Measurements from ENCODE around the gene CBLC. TPM values are rescaled to one million over a fixed set of nuclear protein-coding genes. Genes with fewer than 3 reads are reported as not detected.

The CBLC gene
- total and polyA plus RNA-seq, 2 experiments from 2014 or later, result not detected

DNA sequence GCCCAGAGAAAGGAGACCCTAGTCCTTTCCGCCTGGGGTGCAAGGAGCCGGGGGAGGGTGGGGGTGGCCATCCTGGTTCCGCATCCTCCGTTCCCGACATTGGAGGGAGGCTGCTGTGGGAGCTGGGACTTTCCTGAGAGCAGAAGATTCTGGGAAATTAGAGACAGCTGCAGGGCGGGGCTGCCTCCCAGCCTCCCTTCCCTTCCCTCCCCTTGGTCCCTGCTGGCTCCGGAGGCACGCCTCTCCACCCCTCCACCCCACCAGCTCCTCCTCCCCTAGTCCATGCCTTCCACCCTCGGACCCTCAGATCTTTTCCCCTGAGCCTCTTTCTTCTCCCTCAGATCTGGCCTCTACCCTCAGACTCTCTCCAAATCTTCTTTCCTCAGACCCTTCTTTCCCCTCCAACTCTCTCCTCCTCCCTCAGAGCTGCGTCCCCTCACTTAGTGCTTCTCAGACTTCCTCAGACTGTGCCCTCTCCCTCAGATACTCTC is 32.3 kb upstream of the CBLC start:
- peak overlapping the region; percentile 83 for H3K27ac ChIP-seq
- peak overlapping the region; percentile 59 for H3K4me2 ChIP-seq (ENCODE audit: unreplicated experiment)
- TF ChIP-seq EZH2phosphoT487 (IDR thresholded peaks at IDR 0.05; ENCODE audit: insufficient read depth, low read depth), result no peak
- peaks cover 16% of the 10 kb centered on the region for H3K79me2 ChIP-seq (ENCODE audit: insufficient read depth)
- no peaks in the 10 kb centered on the region for H3K36me3 ChIP-seq (ENCODE audit: low read depth)
- H3K9ac ChIP-seq, result peak overlapping the region; percentile 74
- in situ Hi-C loops (cut with MboI), result no loop called here
- no peaks in the 10 kb centered on the region for H3K9me3 ChIP-seq (ENCODE audit: low read depth)
- peak; percentile 87 for DNase-seq
- H3K9me2 ChIP-seq (ENCODE audit: insufficient read depth), result no peaks in the 10 kb centered on the region
- WGBS, 2 experiments (ENCODE audit: low coverage in 1 of 2, low lambda C conversion rate in 2 of 2, missing lambda C conversion rate in 2 of 2), result 11 to 24% methylated on average over 3 to 10 of the region's 10 CpGs
- no peaks in the 10 kb centered on the region for H3K27me3 ChIP-seq (replicated peaks; ENCODE audit: insufficient read depth)
- peaks cover 18% of the 10 kb centered on the region for H3F3A ChIP-seq (ENCODE audit: insufficient read depth)
- no peak overlapping the region; the same call in 1 of the 2 replicates for H3K4me3 ChIP-seq
- no peaks in the 10 kb centered on the region for H4K20me1 ChIP-seq (ENCODE audit: insufficient read depth)
- H3K4me1 ChIP-seq (ENCODE audit: insufficient read depth), result peaks cover 40% of the 10 kb centered on the region
- 0 out of 2 replicates have a peak overlapping the region, but pooled peaks have one; percentile 34 for H2AFZ ChIP-seq

DNA sequence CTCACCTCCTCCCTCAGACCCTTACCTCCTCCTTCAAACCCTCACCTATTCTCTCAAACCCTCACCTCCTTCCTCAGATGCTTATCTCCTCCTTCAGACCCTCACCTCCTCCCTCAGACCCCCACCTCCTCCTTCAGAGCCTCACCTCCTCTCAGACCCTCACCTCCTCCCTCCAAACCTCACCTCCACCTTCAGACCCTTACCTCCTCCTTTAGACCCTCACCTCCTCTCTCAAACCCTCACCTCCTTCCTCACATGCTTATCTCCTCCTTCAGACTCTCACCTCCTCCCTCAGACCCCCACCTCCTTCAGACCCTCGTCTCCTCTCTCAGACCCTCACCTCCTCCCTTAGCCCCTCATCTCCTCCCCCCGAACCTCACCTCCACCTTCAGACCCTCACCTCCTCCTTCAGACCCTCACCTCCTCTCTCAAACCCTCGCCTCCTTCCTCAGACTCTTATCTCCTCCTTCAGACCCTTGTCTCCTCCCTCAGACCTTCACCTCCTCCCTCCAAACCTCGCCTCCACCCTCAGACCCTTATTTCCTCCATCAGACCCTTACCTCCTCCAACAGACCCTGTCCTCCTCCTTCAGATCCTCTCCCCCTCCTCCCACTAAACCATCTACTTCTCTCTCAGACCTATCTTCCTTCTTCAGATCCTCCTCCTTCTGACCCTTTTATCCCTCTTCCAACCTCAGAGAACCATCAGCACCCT is 31.6 kb upstream of the CBLC start:
- Histone ChIP-seq H3K9ac (peak overlapping the region; percentile 74), H3K4me2 (ENCODE audit: unreplicated experiment) (no peak overlapping the region), H3K27ac (0 out of 2 replicates have a peak overlapping the region, but pooled peaks have one; percentile 83)

DNA sequence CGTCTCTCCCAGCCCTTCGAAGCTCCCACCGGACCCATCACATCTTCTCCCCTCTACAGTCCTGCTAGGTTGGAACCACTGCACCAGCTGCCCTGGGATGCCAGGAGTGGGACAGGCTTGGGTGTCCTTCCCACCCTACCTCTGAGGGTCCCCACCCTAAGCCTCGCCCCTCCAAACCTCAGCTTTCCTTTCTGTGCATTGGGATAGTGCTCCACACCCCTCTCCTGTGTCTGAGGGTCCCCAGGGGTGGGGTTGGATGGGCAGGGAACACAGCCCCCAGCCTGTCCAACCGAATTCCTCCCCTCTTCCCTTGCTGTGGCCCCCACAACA is 31.1 kb upstream of the CBLC start:
- H3K4me1 ChIP-seq (ENCODE audit: insufficient read depth), result peaks cover 42% of the 10 kb centered on the region
- H3K9me2 ChIP-seq (ENCODE audit: insufficient read depth), result no peaks in the 10 kb centered on the region
- H3K4me2 ChIP-seq (ENCODE audit: unreplicated experiment), result peak overlapping the region; percentile 52
- H3K79me2 ChIP-seq (ENCODE audit: insufficient read depth), result peaks cover 28% of the 10 kb centered on the region
- peak overlapping the region; percentile 59 for H3K9ac ChIP-seq
- H3K4me3 ChIP-seq, result no peak overlapping the region
- peaks cover 4% of the 10 kb centered on the region; the same call in 1 of the 2 replicates for H3K36me3 ChIP-seq (ENCODE audit: low read depth)
- H4K20me1 ChIP-seq (ENCODE audit: insufficient read depth), result no peaks in the 10 kb centered on the region
- H2AFZ ChIP-seq, result no peak overlapping the region
- H3K27ac ChIP-seq, result no peak overlapping the region
- in situ Hi-C loops (cut with MboI), result no loop called here
- no peaks in the 10 kb centered on the region for H3K9me3 ChIP-seq (ENCODE audit: low read depth)
- TF ChIP-seq EZH2phosphoT487 (IDR thresholded peaks at IDR 0.05; ENCODE audit: insufficient read depth, low read depth) (no peak), EZH2 (IDR thresholded peaks at IDR 0.05; ENCODE audit: insufficient read depth, poor library complexity, severe bottlenecking) (no peak)
- peaks cover 18% of the 10 kb centered on the region for H3F3A ChIP-seq (ENCODE audit: insufficient read depth)
- no peak for DNase-seq
- H3K27me3 ChIP-seq (replicated peaks; ENCODE audit: insufficient read depth), result no peaks in the 10 kb centered on the region
- 89 to 94% methylated on average over 4 to 5 of the region's 5 CpGs for WGBS, 2 experiments (ENCODE audit: low coverage in 1 of 2, low lambda C conversion rate in 2 of 2, missing lambda C conversion rate in 2 of 2)

More for the DNA sequence above, 31.6 kb upstream of the CBLC start:
- WGBS, 2 experiments (ENCODE audit: low coverage in 1 of 2, low lambda C conversion rate in 2 of 2, missing lambda C conversion rate in 2 of 2), result 72 to 86% methylated on average over 3 to 4 of the region's 4 CpGs
- no peak overlapping the region for H3K4me3 ChIP-seq
- in situ Hi-C loops (cut with MboI), result no loop called here
- H3K27me3 ChIP-seq (replicated peaks; ENCODE audit: insufficient read depth), result no peaks in the 10 kb centered on the region
- H4K20me1 ChIP-seq (ENCODE audit: insufficient read depth), result no peaks in the 10 kb centered on the region
- H3K9me2 ChIP-seq (ENCODE audit: insufficient read depth), result no peaks in the 10 kb centered on the region
- peaks cover 18% of the 10 kb centered on the region for H3F3A ChIP-seq (ENCODE audit: insufficient read depth)
- no peaks in the 10 kb centered on the region for H3K9me3 ChIP-seq (ENCODE audit: low read depth)
- DNase-seq, result no peak
- no peak overlapping the region for H2AFZ ChIP-seq
- no peaks in the 10 kb centered on the region for H3K36me3 ChIP-seq (ENCODE audit: low read depth)
- peaks cover 23% of the 10 kb centered on the region for H3K79me2 ChIP-seq (ENCODE audit: insufficient read depth)
- peaks cover 41% of the 10 kb centered on the region for H3K4me1 ChIP-seq (ENCODE audit: insufficient read depth)
- TF ChIP-seq EZH2phosphoT487 (IDR thresholded peaks at IDR 0.05; ENCODE audit: insufficient read depth, low read depth) (no peak), EZH2 (IDR thresholded peaks at IDR 0.05; ENCODE audit: insufficient read depth, poor library complexity, severe bottlenecking) (no peak)

DNA sequence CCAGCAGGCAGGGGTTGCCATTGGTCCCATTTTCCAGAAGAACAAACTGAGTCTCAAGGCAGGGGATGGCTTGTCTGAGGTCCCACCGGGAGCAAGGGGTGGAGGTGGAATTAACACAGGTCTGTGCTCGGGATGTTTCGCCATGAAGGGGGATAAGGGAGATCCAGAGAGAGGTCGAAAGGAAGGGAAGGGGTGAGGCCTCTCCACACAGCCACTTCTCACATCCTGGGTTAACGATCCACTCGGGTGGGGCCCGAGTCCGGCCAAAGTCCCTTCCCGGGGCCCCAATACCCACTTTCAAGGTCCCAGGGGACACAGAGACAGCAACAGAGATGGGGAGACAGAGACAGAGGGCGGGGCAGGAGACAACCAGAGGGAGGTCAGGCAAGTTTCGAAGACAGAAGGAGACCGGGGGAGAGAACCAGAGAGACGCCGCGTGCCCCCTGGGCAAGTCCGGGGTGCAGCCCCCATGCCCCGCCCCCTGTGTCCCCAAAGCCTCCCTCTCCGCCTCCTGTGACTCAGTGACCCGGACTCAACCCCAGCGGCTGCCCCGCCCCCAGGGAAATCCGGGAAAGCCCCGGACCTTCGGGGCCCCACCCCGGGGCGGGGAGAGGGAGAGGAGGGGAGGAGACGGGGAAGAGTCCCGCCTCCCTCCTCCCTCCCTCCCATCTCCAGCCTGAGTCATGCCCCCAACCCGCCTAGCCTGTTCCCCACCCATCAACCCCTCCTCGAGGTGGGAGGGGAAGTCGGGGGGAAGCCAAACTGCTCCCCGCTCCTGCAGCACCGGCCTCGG is 30.5 kb upstream of the CBLC start:
- Histone ChIP-seq H3K9me2 (ENCODE audit: insufficient read depth) (no peaks in the 10 kb centered on the region), H3K4me2 (ENCODE audit: unreplicated experiment) (peak overlapping the region; percentile 84), H3K27me3 (replicated peaks; ENCODE audit: insufficient read depth) (no peaks in the 10 kb centered on the region), H3K9ac (peak overlapping the region; percentile 96), H3K27ac (peak overlapping the region; percentile 94), H3F3A (ENCODE audit: insufficient read depth) (peaks cover 24% of the 10 kb centered on the region), H3K9me3 (ENCODE audit: low read depth) (no peaks in the 10 kb centered on the region), H4K20me1 (ENCODE audit: insufficient read depth) (no peaks in the 10 kb centered on the region), H3K4me1 (ENCODE audit: insufficient read depth) (peaks cover 42% of the 10 kb centered on the region), H2AFZ (0 out of 2 replicates have a peak overlapping the region, but pooled peaks have one; percentile 27), H3K36me3 (ENCODE audit: low read depth) (peaks cover 6% of the 10 kb centered on the region; the same call in 1 of the 2 replicates), H3K79me2 (ENCODE audit: insufficient read depth) (peaks cover 34% of the 10 kb centered on the region), H3K4me3 (peak overlapping the region; percentile 99)
- in situ Hi-C loops (cut with MboI), result no loop called here
- 8 to 15% methylated on average over 16 to 34 of the region's 34 CpGs for WGBS, 2 experiments (ENCODE audit: low coverage in 1 of 2, low lambda C conversion rate in 2 of 2, missing lambda C conversion rate in 2 of 2)
- DNase-seq, result peak; percentile 98
- TF ChIP-seq EZH2phosphoT487 (IDR thresholded peaks at IDR 0.05; ENCODE audit: insufficient read depth, low read depth), result no peak
- TF ChIP-seq EZH2 (IDR thresholded peaks at IDR 0.05; ENCODE audit: insufficient read depth, poor library complexity, severe bottlenecking), result no peak
